Panc1 (cell line): ENCODE data around the gene HLA-DQA1. TPM values are rescaled to one million over a fixed set of nuclear protein-coding genes. Genes with fewer than 3 reads are reported as not detected.

Experiments
- ATAC-seq: fragments of 200-7000 bp; cut with Tn5 transposase; 2 replicates; pipeline ENCODE4 v1.9.1; 2020; ENCODE audit warnings: mild to moderate bottlenecking, moderate library complexity
- BruUV-seq: library from RNA; stranded (reverse); fragments of 400-500 nt; replicated peaks from 2 replicates; lab custom pipeline; 2021; lab: Mats Ljungman, UMichigan
- CTCF ChIA-PET: fragments of 300-600 bp; sonication (Branson Sonifier 250); formaldehyde crosslinking; loops from one replicate; lab custom pipeline; 2022; ENCODE audit warnings: antibody characterized with exemption; lab: Charles Lee
- POLR2A ChIA-PET: fragments of 300-600 bp; sonication (Branson Sonifier 250); formaldehyde crosslinking; loops from one replicate; lab custom pipeline; 2022; ENCODE audit warnings: antibody characterized with exemption; lab: Charles Lee
- DNase-seq: peaks from one replicate; pipeline ENCODE4 v3.0.0-alpha.2; 2010; ENCODE audit warnings: low read depth, low spot score
- H3K27ac ChIP-seq: 2 replicates; pipeline ENCODE4 v1.5.1; 2011; ENCODE audit warnings: mild to moderate bottlenecking, low read length, inconsistent platforms
- H3K27me3 ChIP-seq: fragments of 200-500 bp; sonication (Bioruptor generic); 2 replicates; pipeline ENCODE4 v1.6.0; 2014; ENCODE audit warnings: low read length, inconsistent platforms; ENCODE audit not compliant: control insufficient read depth, insufficient read depth
- H3K36me3 ChIP-seq: fragments of 200-500 bp; sonication (Bioruptor generic); 2 replicates; pipeline ENCODE4 v1.5.1; 2014; ENCODE audit warnings: inconsistent platforms, mild to moderate bottlenecking, low read length, moderate library complexity; ENCODE audit not compliant: control insufficient read depth, insufficient read depth
- H3K4me1 ChIP-seq: 2 replicates; pipeline ENCODE4 v1.5.1; 2011; ENCODE audit warnings: inconsistent platforms, mild to moderate bottlenecking, low read length, moderate library complexity; ENCODE audit not compliant: control insufficient read depth, insufficient read depth
- H3K4me3 ChIP-seq, 2 experiments: 2 replicates each; pipeline ENCODE4 v1.5.1; 2011 to 2012; ENCODE audit warnings: low read depth in 2 of 2, low read length in 2 of 2, mild to moderate bottlenecking in 2 of 2, inconsistent platforms in 1 of 2, moderate library complexity in 1 of 2
- H3K9me3 ChIP-seq: fragments of 200-500 bp; sonication (Bioruptor generic); 2 replicates; pipeline ENCODE4 v1.5.1; 2014; ENCODE audit warnings: low read depth, mild to moderate bottlenecking, inconsistent platforms, low read length, moderate library complexity; ENCODE audit not compliant: control insufficient read depth, insufficient read depth
- CTCF ChIP-seq: fragments of 450-650 bp; IDR thresholded peaks from 2 replicates; pipeline ENCODE4 v1.5.1; 2017; ENCODE audit warnings: mild to moderate bottlenecking
- POLR2AphosphoS5 ChIP-seq: IDR thresholded peaks from 2 replicates; pipeline ENCODE4 v1.6.1; 2012; ENCODE audit warnings: mild to moderate bottlenecking, low read depth, low read length, moderate library complexity
- REST ChIP-seq, 2 experiments: IDR thresholded peaks; 2 replicates each; pipeline ENCODE4 v1.6.1; 2011 to 2012; ENCODE audit warnings: low read depth in 2 of 2, control low read depth in 1 of 2, low read length in 1 of 2, mild to moderate bottlenecking in 1 of 2, moderate library complexity in 1 of 2; ENCODE audit not compliant: insufficient read depth in 1 of 2
- SIN3A ChIP-seq: IDR thresholded peaks from 2 replicates; pipeline ENCODE4 v1.6.1; 2012; ENCODE audit warnings: low read depth, mild to moderate bottlenecking, low read length, moderate library complexity, borderline replicate concordance; ENCODE audit not compliant: insufficient read depth
- TCF7L2 ChIP-seq: IDR thresholded peaks from 2 replicates; pipeline ENCODE4 v1.6.1; 2011; ENCODE audit warnings: mild to moderate bottlenecking, low read depth, low read length, inconsistent platforms
- in situ Hi-C: cut with HindIII; loops from 2 replicates; pipeline ENCODE4 v1.10.0; 2016; ENCODE audit warnings: low sequenced_read_pairs, low pct_unique_long_range_greater_than_20kb
- intact Hi-C: fragments of 100-400 bp; cut with micrococcal nuclease; formaldehyde crosslinking; loops from one replicate; pipeline ENCODE4 v1.10.0; 2022; ENCODE audit not compliant: unreplicated experiment
- total RNA-seq: library from RNA; stranded (reverse); gene quantifications from one replicate; pipeline ENCODE4 v1.2.1, GENCODE V29; 2021; ENCODE audit not compliant: unreplicated experiment

HLA-DQA1 gene
- total RNA-seq, 1 experiment from 2014 or later, result 0.39 TPM

- Histone ChIP-seq H3K9me3 (no peaks in the 10 kb centered on the region), H3K27ac (no peak overlapping the region), H3K27me3 (peaks cover 7% of the 10 kb centered on the region), H3K36me3 (no peaks in the 10 kb centered on the region), H3K4me1 (no peaks in the 10 kb centered on the region), H3K4me3 (no peak overlapping the region)
- no TSS peak for BruUV-seq
- POLR2A ChIA-PET, result no interaction called here
- intact Hi-C loops, result no loop called here
- no peak for ATAC-seq
- CTCF ChIA-PET, result no interaction called here
- no peak for DNase-seq
- TF ChIP-seq TCF7L2 (no peak), REST (IDR thresholded peaks at IDR 0.05; ENCODE audit: insufficient read depth in 1 of 2, low read depth in 2 of 2, low read length in 1 of 2) (no peak), CTCF (no peak), SIN3A (no peak), POLR2AphosphoS5 (no peak)
- in situ Hi-C loops, result no loop called here
Observed at GRCh38 chr6:32679492-32679891, 42.3 kb downstream of the HLA-DQA1 start.

DNA sequence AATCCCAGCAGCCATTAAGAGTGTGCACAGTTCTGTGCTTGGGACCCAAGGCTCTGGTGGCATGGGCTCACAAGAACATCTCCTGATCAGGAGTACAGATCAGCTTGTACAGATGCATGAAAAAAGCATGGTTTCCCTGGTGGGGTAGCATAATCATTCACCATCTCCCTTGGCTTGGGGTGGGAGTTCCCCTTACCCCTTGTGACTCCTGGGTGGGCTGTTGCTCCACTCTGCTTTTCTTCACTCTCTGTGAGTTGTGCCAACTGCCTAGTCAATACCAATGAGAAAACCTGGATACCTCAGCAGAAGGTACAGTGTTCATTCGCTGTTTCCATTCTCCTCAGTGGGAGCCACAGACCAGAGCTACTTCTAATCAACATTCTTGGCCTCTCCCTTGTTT lies 42.8 kb downstream of the HLA-DQA1 start:
- Histone ChIP-seq H3K27me3 (peaks cover 12% of the 10 kb centered on the region), H3K36me3 (no peaks in the 10 kb centered on the region), H3K4me3 (no peak overlapping the region), H3K27ac (no peak overlapping the region), H3K4me1 (no peaks in the 10 kb centered on the region), H3K9me3 (no peaks in the 10 kb centered on the region)
- DNase-seq (no peak), ATAC-seq (no peak)
- ChIA-PET CTCF (no interaction called here), POLR2A (no interaction called here)
- intact Hi-C loops, result no loop called here
- no TSS peak for BruUV-seq
- in situ Hi-C loops, result no loop called here
- TF ChIP-seq REST (IDR thresholded peaks at IDR 0.05; ENCODE audit: insufficient read depth in 1 of 2, low read depth in 2 of 2, low read length in 1 of 2) (no peak), CTCF (no peak), TCF7L2 (no peak), POLR2AphosphoS5 (no peak), SIN3A (no peak)
